Osteoblast (primary cell): ENCODE results near the gene DNAJC15. TPM values are rescaled to one million over a fixed set of nuclear protein-coding genes. Genes with fewer than 3 reads are reported as not detected.
"Not testable (repeated sequence)": the region's sequence is repeated elsewhere in the genome, so short reads cannot be mapped to it uniquely, and the experiment has no call there.

Experiments
- DNase-seq: peaks from one replicate; pipeline ENCODE4 v3.0.0; 2011; ENCODE audit warnings: low spot score, mixed read lengths; ENCODE audit not compliant: insufficient read length; ENCODE audit errors: missing footprints
- H2AFZ ChIP-seq: 2 replicates; pipeline ENCODE4 v1.6.0; 2011; ENCODE audit warnings: mild to moderate bottlenecking, low read length
- H3K27ac ChIP-seq: 2 replicates; pipeline ENCODE4 v1.5.1; 2011; ENCODE audit warnings: mild to moderate bottlenecking, low read depth, low read length, moderate library complexity
- H3K27me3 ChIP-seq: 2 replicates; pipeline ENCODE4 v1.6.0; 2012; ENCODE audit warnings: mild to moderate bottlenecking, control low read depth, inconsistent platforms, low read length, moderate library complexity; ENCODE audit not compliant: insufficient read depth
- H3K36me3 ChIP-seq: 2 replicates; pipeline ENCODE4 v1.5.1; 2011; ENCODE audit warnings: mild to moderate bottlenecking, low read length, control low read depth, moderate library complexity; ENCODE audit not compliant: insufficient read depth
- H3K4me1 ChIP-seq: 2 replicates; pipeline ENCODE4 v1.5.1; 2011; ENCODE audit warnings: mild to moderate bottlenecking, low read length, control low read depth, moderate library complexity; ENCODE audit not compliant: insufficient read depth
- H3K4me2 ChIP-seq: 2 replicates; pipeline ENCODE4 v1.6.0; 2011; ENCODE audit warnings: mild to moderate bottlenecking, low read length; ENCODE audit not compliant: insufficient read depth
- H3K4me3 ChIP-seq: fragments of 200-600 bp; sonication (generic); 3 replicates; pipeline ENCODE4 v1.5.1; 2012; ENCODE audit warnings: mild to moderate bottlenecking, low read length, inconsistent platforms; ENCODE audit not compliant: insufficient read depth
- H3K79me2 ChIP-seq: 2 replicates; pipeline ENCODE4 v1.6.0; 2012; ENCODE audit warnings: mild to moderate bottlenecking, low read length, control low read depth, inconsistent platforms; ENCODE audit not compliant: insufficient read depth
- H3K9me3 ChIP-seq: 2 replicates; pipeline ENCODE4 v1.5.1; 2011; ENCODE audit warnings: low read depth, low read length, control low read depth
- H4K20me1 ChIP-seq: 2 replicates; pipeline ENCODE4 v1.6.0; 2012; ENCODE audit warnings: mild to moderate bottlenecking, low read length, control low read depth; ENCODE audit not compliant: insufficient read depth
- total RNA-seq: library from RNA; depleted of rRNA; stranded (reverse); fragments of >200 nt; gene quantifications from 2 replicates; pipeline ENCODE4 v1.2.3, GENCODE V29; 2012
- TF ChIP-seq, protein P1 (sequence below): IDR thresholded peaks from 2 replicates; pipeline ENCODE4 v1.5.1; 2011; ENCODE audit warnings: mild to moderate bottlenecking, low read depth, low read length, moderate library complexity; ENCODE audit errors: extremely low read depth

The DNAJC15 gene
- total RNA-seq, 1 donor = 17.0 TPM

GRCh38 chr13:43058831-43059230 is 35.4 kb downstream of the DNAJC15 start:
- H2AFZ ChIP-seq = no peak overlapping the region
- no peaks in the 10 kb centered on the region for H3K27me3 ChIP-seq
- H3K4me3 ChIP-seq = no peak overlapping the region
- no peaks in the 10 kb centered on the region for H4K20me1 ChIP-seq
- no peaks in the 10 kb centered on the region for H3K36me3 ChIP-seq
- H3K9me3 ChIP-seq = no peaks in the 10 kb centered on the region
- peaks cover 33% of the 10 kb centered on the region for H3K4me1 ChIP-seq
- H3K79me2 ChIP-seq = peaks cover 61% of the 10 kb centered on the region
- TF ChIP-seq, protein P1, sequence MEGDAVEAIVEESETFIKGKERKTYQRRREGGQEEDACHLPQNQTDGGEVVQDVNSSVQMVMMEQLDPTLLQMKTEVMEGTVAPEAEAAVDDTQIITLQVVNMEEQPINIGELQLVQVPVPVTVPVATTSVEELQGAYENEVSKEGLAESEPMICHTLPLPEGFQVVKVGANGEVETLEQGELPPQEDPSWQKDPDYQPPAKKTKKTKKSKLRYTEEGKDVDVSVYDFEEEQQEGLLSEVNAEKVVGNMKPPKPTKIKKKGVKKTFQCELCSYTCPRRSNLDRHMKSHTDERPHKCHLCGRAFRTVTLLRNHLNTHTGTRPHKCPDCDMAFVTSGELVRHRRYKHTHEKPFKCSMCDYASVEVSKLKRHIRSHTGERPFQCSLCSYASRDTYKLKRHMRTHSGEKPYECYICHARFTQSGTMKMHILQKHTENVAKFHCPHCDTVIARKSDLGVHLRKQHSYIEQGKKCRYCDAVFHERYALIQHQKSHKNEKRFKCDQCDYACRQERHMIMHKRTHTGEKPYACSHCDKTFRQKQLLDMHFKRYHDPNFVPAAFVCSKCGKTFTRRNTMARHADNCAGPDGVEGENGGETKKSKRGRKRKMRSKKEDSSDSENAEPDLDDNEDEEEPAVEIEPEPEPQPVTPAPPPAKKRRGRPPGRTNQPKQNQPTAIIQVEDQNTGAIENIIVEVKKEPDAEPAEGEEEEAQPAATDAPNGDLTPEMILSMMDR = no peak
- no peak overlapping the region for H3K27ac ChIP-seq
- DNase-seq = no peak
- peak overlapping the region; percentile 64 for H3K4me2 ChIP-seq

DNA sequence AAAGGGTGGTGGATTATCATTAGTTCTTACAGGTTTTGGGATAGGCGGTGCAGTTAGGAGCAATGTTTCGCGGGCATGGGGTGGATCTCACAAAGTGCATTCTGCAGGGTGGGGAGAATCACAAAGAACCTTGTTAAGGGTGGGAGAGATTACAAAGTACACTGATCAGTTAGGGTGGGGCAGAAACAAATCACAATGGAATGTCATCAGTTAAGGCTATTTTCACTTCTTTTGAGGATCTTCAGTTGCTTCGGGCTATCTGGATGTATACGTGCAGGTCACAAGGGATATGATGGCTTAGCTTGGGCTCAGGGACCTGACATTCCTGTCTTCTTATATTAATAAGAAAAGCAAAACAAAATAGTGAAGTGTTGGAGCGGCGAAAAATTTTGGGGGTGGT is 36.4 kb downstream of the DNAJC15 start:
- not testable (repeated sequence) for DNase-seq

GRCh38 chr13:43060806-43061205 is 37.4 kb downstream of the DNAJC15 start:
- not testable (repeated sequence) for H2AFZ ChIP-seq, H4K20me1 ChIP-seq, H3K27ac ChIP-seq, H3K4me2 ChIP-seq, H3K27me3 ChIP-seq, DNase-seq, H3K4me3 ChIP-seq, H3K36me3 ChIP-seq, H3K9me3 ChIP-seq
- peaks cover 22% of the 10 kb centered on the region for H3K4me1 ChIP-seq
- H3K79me2 ChIP-seq = peaks cover 67% of the 10 kb centered on the region

More for the DNA sequence above, 36.4 kb downstream of the DNAJC15 start:
- H3K36me3 ChIP-seq, H3K4me3 ChIP-seq, H3K4me2 ChIP-seq, H3K27ac ChIP-seq, H3K9me3 ChIP-seq, H2AFZ ChIP-seq, H4K20me1 ChIP-seq, H3K27me3 ChIP-seq: not testable (repeated sequence)
- H3K4me1 ChIP-seq = peaks cover 23% of the 10 kb centered on the region
- H3K79me2 ChIP-seq = peaks cover 67% of the 10 kb centered on the region

- Histone ChIP-seq H3K36me3 (no peaks in the 10 kb centered on the region), H2AFZ (no peak overlapping the region), H3K4me3 (no peak overlapping the region), H3K27ac (no peak overlapping the region), H4K20me1 (no peaks in the 10 kb centered on the region), H3K79me2 (peaks cover 61% of the 10 kb centered on the region), H3K27me3 (no peaks in the 10 kb centered on the region), H3K4me2 (no peak overlapping the region), H3K9me3 (no peaks in the 10 kb centered on the region), H3K4me1 (peaks cover 19% of the 10 kb centered on the region)
- DNase-seq = no peak
- TF ChIP-seq, protein P1 = no peak
These were observed 38.3 kb downstream of the DNAJC15 start for GRCh38 chr13:43061496-43062280.

- DNase-seq = no peak
- Histone ChIP-seq H3K4me3 (no peak overlapping the region), H4K20me1 (no peaks in the 10 kb centered on the region), H3K27me3 (no peaks in the 10 kb centered on the region), H3K79me2 (peaks cover 11% of the 10 kb centered on the region), H3K27ac (no peak overlapping the region), H3K4me1 (no peaks in the 10 kb centered on the region), H3K9me3 (no peaks in the 10 kb centered on the region), H3K4me2 (no peak overlapping the region), H2AFZ (no peak overlapping the region), H3K36me3 (peaks cover 9% of the 10 kb centered on the region)
- TF ChIP-seq, protein P1 = no peak
These were observed 48.4 kb downstream of the DNAJC15 start for GRCh38 chr13:43071824-43072223.
